G401 (cell line): ENCODE data around the gene ACYP2. TPM values are rescaled to one million over a fixed set of nuclear protein-coding genes. Genes with fewer than 3 reads are reported as not detected.

Experiments
- DNase-seq: peaks from one replicate; pipeline ENCODE4 v3.0.0-alpha.2; 2015; ENCODE audit warnings: low spot score
- in situ Hi-C: cut with HindIII; loops from 2 replicates; pipeline ENCODE4 v1.10.0; 2016; ENCODE audit warnings: low sequenced_read_pairs, mixed read lengths
- total RNA-seq: library from RNA; depleted of rRNA; stranded (reverse); fragments of >200 nt; shearing (Covaris generic); gene quantifications from 2 replicates; pipeline ENCODE4 v1.2.3, GENCODE V29; 2014

Gene ACYP2
- total RNA-seq, 1 experiment from 2014 or later: 15.5 TPM

- no peak for DNase-seq
- in situ Hi-C loops: loop anchor here (10.0 kb wide), 1 partner anchor 100 kb away; no protein-coding TSS in a partner anchor
Measured at GRCh38 chr2:54204476-54204875, 89.1 kb downstream of the ACYP2 start.

GRCh38 chr2:54206596-54206995, 91.2 kb downstream of the ACYP2 start:
- peak; percentile 30 for DNase-seq
- in situ Hi-C loops: loop anchor here (10.0 kb wide), 1 partner anchor 102 kb away; no protein-coding TSS in a partner anchor

- in situ Hi-C loops: loop anchor here (10.0 kb wide), 1 partner anchor 103 kb away; no protein-coding TSS in a partner anchor
- DNase-seq: no peak
Measured at GRCh38 chr2:54207666-54208195, 92.3 kb downstream of the ACYP2 start.

GRCh38 chr2:54208364-54209240, 93.2 kb downstream of the ACYP2 start:
- in situ Hi-C loops: loop anchor here (10.0 kb wide), 1 partner anchor 104 kb away; no protein-coding TSS in a partner anchor
- DNase-seq: no peak

- no peak for DNase-seq
- in situ Hi-C loops: loop anchor here (10.0 kb wide), 1 partner anchor 105 kb away; no protein-coding TSS in a partner anchor
Measured at GRCh38 chr2:54209379-54209778, 94.0 kb downstream of the ACYP2 start.

- in situ Hi-C loops: no loop called here
- DNase-seq: no peak
Measured at GRCh38 chr2:54212456-54212855, 97.0 kb downstream of the ACYP2 start.

GRCh38 chr2:54213082-54213481, 97.7 kb downstream of the ACYP2 start:
- in situ Hi-C loops: no loop called here

GRCh38 chr2:54224997-54225396, 109.6 kb downstream of the ACYP2 start:
- in situ Hi-C loops: no loop called here
- no peak for DNase-seq

More at GRCh38 chr2:54213082-54213481, 97.7 kb downstream of the ACYP2 start:
- no peak for DNase-seq

GRCh38 chr2:54226260-54226659, 110.8 kb downstream of the ACYP2 start:
- in situ Hi-C loops: no loop called here
- no peak for DNase-seq

- in situ Hi-C loops: no loop called here
- DNase-seq: no peak
Measured at GRCh38 chr2:54227798-54228197, 112.4 kb downstream of the ACYP2 start.

GRCh38 chr2:54228945-54229344, 113.5 kb downstream of the ACYP2 start:
- DNase-seq: no peak
- in situ Hi-C loops: no loop called here

GRCh38 chr2:54233832-54234649, 118.6 kb downstream of the ACYP2 start:
- no peak for DNase-seq
- in situ Hi-C loops: no loop called here

- DNase-seq: no peak
- in situ Hi-C loops: no loop called here
Measured at GRCh38 chr2:54237428-54237827, 122.0 kb downstream of the ACYP2 start.

GRCh38 chr2:54239427-54239826, 124.0 kb downstream of the ACYP2 start:
- no peak for DNase-seq
- in situ Hi-C loops: no loop called here

- in situ Hi-C loops: no loop called here
- no peak for DNase-seq
Measured at GRCh38 chr2:54240515-54241469, 125.4 kb downstream of the ACYP2 start.

- DNase-seq: no peak
- in situ Hi-C loops: no loop called here
Measured at GRCh38 chr2:54247115-54247514, 131.7 kb downstream of the ACYP2 start.

GRCh38 chr2:54249629-54250028, 134.2 kb downstream of the ACYP2 start:
- DNase-seq: no peak
- in situ Hi-C loops: no loop called here

- in situ Hi-C loops: no loop called here
- no peak for DNase-seq
Measured at GRCh38 chr2:54254180-54254579, 138.8 kb downstream of the ACYP2 start.
